Measurements from ENCODE around the gene TMSB10. TPM values are rescaled to one million over a fixed set of nuclear protein-coding genes. Genes with fewer than 3 reads are reported as not detected.

Gene TMSB10
- total RNA-seq, 1 experiment from 2014 or later, result 2,488 TPM

GRCh38 chr2:84888401-84889276, 16.8 kb upstream of the TMSB10 start:
- ChIA-PET POLR2A (ENCODE audit: low non-redundant PET) (no interaction called here), CTCF (no interaction called here)
- TF ChIP-seq CTCF (conservative IDR thresholded peaks at IDR 0.05; ENCODE audit: low read depth, low read length), result no peak
- no peak for TF ChIP-seq EZH2 (IDR thresholded peaks at IDR 0.05; ENCODE audit: borderline replicate concordance, low read depth, low read length, poor library complexity, severe bottlenecking)
- no TSS peak for BruUV-seq (replicated peaks)
- no peaks in the 10 kb centered on the region for H3K4me1 ChIP-seq (ENCODE audit: insufficient read depth, low read length, poor library complexity, severe bottlenecking)
- no peaks in the 10 kb centered on the region for H3K9me3 ChIP-seq (ENCODE audit: low read depth, low read length, poor library complexity, severe bottlenecking)
- no peaks in the 10 kb centered on the region for H3K27me3 ChIP-seq (replicated peaks; ENCODE audit: insufficient read depth, low read depth, low read length, poor library complexity)
- intact Hi-C loops (cut with micrococcal nuclease; ENCODE audit: unreplicated experiment), result no loop called here
- H3K27ac ChIP-seq (ENCODE audit: low read depth, low read length, poor library complexity, severe bottlenecking), result no peak overlapping the region
- H3K4me3 ChIP-seq (ENCODE audit: low read depth, low read length, poor library complexity, severe bottlenecking), result no peak overlapping the region
- DNase-seq (ENCODE audit: low spot score), result no peak
- H3K36me3 ChIP-seq (ENCODE audit: insufficient read depth, low read length, poor library complexity, severe bottlenecking), result no peaks in the 10 kb centered on the region

GRCh38 chr2:84889332-84889731, 16.1 kb upstream of the TMSB10 start:
- DNase-seq (ENCODE audit: low spot score), result no peak
- POLR2A ChIA-PET (ENCODE audit: low non-redundant PET), result no interaction called here
- H3K36me3 ChIP-seq (ENCODE audit: insufficient read depth, low read length, poor library complexity, severe bottlenecking), result no peaks in the 10 kb centered on the region
- no peaks in the 10 kb centered on the region for H3K27me3 ChIP-seq (replicated peaks; ENCODE audit: insufficient read depth, low read depth, low read length, poor library complexity)
- no peak overlapping the region for H3K27ac ChIP-seq (ENCODE audit: low read depth, low read length, poor library complexity, severe bottlenecking)
- no TSS peak for BruUV-seq (replicated peaks)
- H3K4me1 ChIP-seq (ENCODE audit: insufficient read depth, low read length, poor library complexity, severe bottlenecking), result peaks cover 3% of the 10 kb centered on the region
- intact Hi-C loops (cut with micrococcal nuclease; ENCODE audit: unreplicated experiment), result no loop called here
- TF ChIP-seq CTCF (conservative IDR thresholded peaks at IDR 0.05; ENCODE audit: low read depth, low read length) (no peak), EZH2 (IDR thresholded peaks at IDR 0.05; ENCODE audit: borderline replicate concordance, low read depth, low read length, poor library complexity, severe bottlenecking) (no peak)
- CTCF ChIA-PET, result no interaction called here
- H3K4me3 ChIP-seq (ENCODE audit: low read depth, low read length, poor library complexity, severe bottlenecking), result no peak overlapping the region
- H3K9me3 ChIP-seq (ENCODE audit: low read depth, low read length, poor library complexity, severe bottlenecking), result no peaks in the 10 kb centered on the region

GRCh38 chr2:84891355-84892010, 14.0 kb upstream of the TMSB10 start:
- Histone ChIP-seq H3K27ac (ENCODE audit: low read depth, low read length, poor library complexity, severe bottlenecking) (no peak overlapping the region), H3K4me3 (ENCODE audit: low read depth, low read length, poor library complexity, severe bottlenecking) (no peak overlapping the region), H3K36me3 (ENCODE audit: insufficient read depth, low read length, poor library complexity, severe bottlenecking) (no peaks in the 10 kb centered on the region), H3K4me1 (ENCODE audit: insufficient read depth, low read length, poor library complexity, severe bottlenecking) (peaks cover 14% of the 10 kb centered on the region), H3K9me3 (ENCODE audit: low read depth, low read length, poor library complexity, severe bottlenecking) (no peaks in the 10 kb centered on the region), H3K27me3 (replicated peaks; ENCODE audit: insufficient read depth, low read depth, low read length, poor library complexity) (no peaks in the 10 kb centered on the region)
- DNase-seq (ENCODE audit: low spot score), result no peak
- CTCF ChIA-PET, result no interaction called here
- intact Hi-C loops (cut with micrococcal nuclease; ENCODE audit: unreplicated experiment), result no loop called here
- POLR2A ChIA-PET (ENCODE audit: low non-redundant PET), result no interaction called here
- TF ChIP-seq CTCF (conservative IDR thresholded peaks at IDR 0.05; ENCODE audit: low read depth, low read length) (no peak), EZH2 (IDR thresholded peaks at IDR 0.05; ENCODE audit: borderline replicate concordance, low read depth, low read length, poor library complexity, severe bottlenecking) (no peak)
- BruUV-seq (replicated peaks), result no TSS peak

Measured in A673 (cell line).